Esophagus muscularis mucosa (tissue), 4 donors: ENCODE data around the gene CAMSAP2.

Experiments
- CTCF ChIP-seq, 3 experiments: fragments of 200-600 bp in 2 of 3; fragments of 450-650 bp in 1 of 3; sonication (generic) in 2 of 3; IDR thresholded peaks; one replicate each; pipeline ENCODE4 v1.5.1; 2017 to 2019; ENCODE audit warnings: antibody characterized with exemption in 3 of 3, mild to moderate bottlenecking in 2 of 3, moderate library complexity in 1 of 3
- EP300 ChIP-seq: sonication (generic); formaldehyde crosslinking; IDR thresholded peaks from one replicate; pipeline ENCODE4 v1.6.1; 2017; ENCODE audit warnings: antibody characterized with exemption
- POLR2A ChIP-seq: fragments of 450-650 bp; IDR thresholded peaks from one replicate; pipeline ENCODE4 v1.6.1; 2017; ENCODE audit warnings: antibody characterized with exemption, moderate library complexity, mild to moderate bottlenecking, low read depth
- POLR2AphosphoS5 ChIP-seq, 2 donors: sonication (generic); formaldehyde crosslinking; IDR thresholded peaks; one replicate each; pipeline ENCODE4 v1.6.1; 2017; ENCODE audit warnings: antibody characterized with exemption in 2 of 2

DNA sequence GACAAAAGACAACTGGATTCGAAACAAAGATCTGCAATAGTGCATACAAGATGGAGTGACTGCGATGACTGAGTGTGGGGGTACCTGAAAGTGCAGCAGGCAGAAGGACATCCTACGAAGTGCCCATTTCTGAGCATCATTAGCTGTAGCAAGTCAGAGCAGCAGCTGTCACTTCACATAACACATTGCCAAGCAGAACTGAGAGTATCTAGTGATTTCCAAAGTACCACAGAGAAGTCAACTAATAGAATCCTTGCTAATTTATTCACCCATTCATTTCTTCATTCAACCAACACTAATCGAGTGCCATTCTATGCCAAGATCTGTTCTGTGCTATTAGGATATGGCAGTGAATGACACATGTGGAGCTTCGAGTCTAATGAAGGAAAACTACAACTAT is 31.6 kb upstream of the CAMSAP2 start:
- TF ChIP-seq CTCF (IDR thresholded peaks at IDR 0.05) (no peak), POLR2A (no peak), POLR2AphosphoS5 (IDR thresholded peaks at IDR 0.05) (no peak), EP300 (no peak)
